WTC11 (cell line): Measurements from ENCODE around the gene HOXB8. TPM values are rescaled to one million over a fixed set of nuclear protein-coding genes. Genes with fewer than 3 reads are reported as not detected.
A peak's percentile ranks its signal among the peaks of the same experiment; 100 is the strongest.

Experiments used
- ATAC-seq: fragments of 200-7000 bp; cut with Tn5 transposase; 2 replicates; pipeline ENCODE4 v1.10.0; 2021; ENCODE audit warnings: mild to moderate bottlenecking, moderate library complexity
- CTCF ChIA-PET: fragments of 300-600 bp; sonication (Branson Sonifier 250); formaldehyde crosslinking; loops from one replicate; lab custom pipeline; 2021; ENCODE audit warnings: antibody characterized with exemption; lab: Charles Lee
- POLR2A ChIA-PET: fragments of 350-600 bp; sonication (Branson Sonifier 250); formaldehyde crosslinking; loops from one replicate; lab custom pipeline; 2021; ENCODE audit warnings: antibody characterized with exemption; lab: Charles Lee
- DNase-seq: peaks from one replicate; pipeline ENCODE4 v3.0.0; 2021; ENCODE audit warnings: low spot score
- H3K27ac Mint-ChIP-seq: 2 replicates; pipeline ENCODE4 v1.8.0; 2021; ENCODE audit warnings: mixed read lengths
- H3K27me3 Mint-ChIP-seq: 2 replicates; pipeline ENCODE4 v1.8.0; 2021; ENCODE audit warnings: low read depth, mild to moderate bottlenecking, moderate library complexity, mixed read lengths
- H3K36me3 Mint-ChIP-seq: 2 replicates; pipeline ENCODE4 v1.8.0; 2021; ENCODE audit warnings: mixed read lengths
- H3K4me1 Mint-ChIP-seq: 2 replicates; pipeline ENCODE4 v1.8.0; 2022; ENCODE audit warnings: mixed read lengths
- H3K4me3 Mint-ChIP-seq: 2 replicates; pipeline ENCODE4 v1.8.0; 2021; ENCODE audit warnings: mild to moderate bottlenecking, moderate library complexity, mixed read lengths
- H3K9me3 Mint-ChIP-seq: 2 replicates; pipeline ENCODE4 v1.8.0; 2021; ENCODE audit warnings: mixed read lengths
- AR ChIP-seq: fragments of 250-450 bp; sonication (Bioruptor Pico); IDR thresholded peaks from 2 replicates; pipeline ENCODE4 v1.9.0; 2021; ENCODE audit warnings: mild to moderate bottlenecking
- ATF3 ChIP-seq: sonication (generic); formaldehyde crosslinking; conservative IDR thresholded peaks from 2 replicates; pipeline ENCODE4 v1.8.1; 2022; ENCODE audit warnings: mild to moderate bottlenecking, missing genetic modification reagents
- CBFB ChIP-seq: sonication (generic); formaldehyde crosslinking; IDR thresholded peaks from 2 replicates; pipeline ENCODE4 v1.8.1; 2022; ENCODE audit warnings: mild to moderate bottlenecking, low read depth, missing genetic modification reagents
- E2F5 ChIP-seq: sonication (generic); formaldehyde crosslinking; IDR thresholded peaks from 2 replicates; pipeline ENCODE4 v1.8.1; 2022; ENCODE audit warnings: mild to moderate bottlenecking, moderate library complexity, missing genetic modification reagents
- FOXP1 ChIP-seq: sonication (generic); formaldehyde crosslinking; IDR thresholded peaks from 2 replicates; pipeline ENCODE4 v1.8.0; 2022; ENCODE audit warnings: missing genetic modification reagents, mild to moderate bottlenecking, moderate library complexity, borderline replicate concordance
- FOXP4 ChIP-seq: sonication (generic); formaldehyde crosslinking; IDR thresholded peaks from 2 replicates; pipeline ENCODE4 v1.8.0; 2022; ENCODE audit warnings: mild to moderate bottlenecking, missing genetic modification reagents
- GABPB1 ChIP-seq: sonication (generic); formaldehyde crosslinking; IDR thresholded peaks from 2 replicates; pipeline ENCODE4 v1.8.1; 2023; ENCODE audit warnings: mild to moderate bottlenecking, missing genetic modification reagents
- GRHL2 ChIP-seq: fragments of 250-450 bp; sonication (Bioruptor Pico); IDR thresholded peaks from 2 replicates; pipeline ENCODE4 v1.8.0; 2022; ENCODE audit warnings: mild to moderate bottlenecking, moderate library complexity; ENCODE audit not compliant: insufficient replicate concordance, severe bottlenecking
- HMGXB4 ChIP-seq: sonication (generic); formaldehyde crosslinking; IDR thresholded peaks from 2 replicates; pipeline ENCODE4 v1.8.1; 2023; ENCODE audit warnings: mild to moderate bottlenecking, moderate library complexity, missing genetic modification reagents
- MAX ChIP-seq: sonication (generic); formaldehyde crosslinking; IDR thresholded peaks from 2 replicates; pipeline ENCODE4 v1.8.0; 2022; ENCODE audit warnings: mild to moderate bottlenecking, missing genetic modification reagents
- OVOL2 ChIP-seq: fragments of 250-450 bp; sonication (Bioruptor Pico); IDR thresholded peaks from 2 replicates; pipeline ENCODE4 v1.9.0; 2021; ENCODE audit warnings: mild to moderate bottlenecking, borderline replicate concordance
- SP1 ChIP-seq: sonication (generic); formaldehyde crosslinking; conservative IDR thresholded peaks from 2 replicates; pipeline ENCODE4 v1.8.1; 2022; ENCODE audit warnings: missing genetic modification reagents
- ZNF232 ChIP-seq: sonication (generic); formaldehyde crosslinking; IDR thresholded peaks from 2 replicates; pipeline ENCODE4 v1.8.0; 2022; ENCODE audit warnings: mild to moderate bottlenecking, missing genetic modification reagents
- ZNF396 ChIP-seq: fragments of 250-450 bp; sonication (Bioruptor Pico); IDR thresholded peaks from 2 replicates; pipeline ENCODE4 v1.8.0; 2021; ENCODE audit warnings: mild to moderate bottlenecking, moderate library complexity, borderline replicate concordance
- ZNF423 ChIP-seq: fragments of 250-450 bp; sonication (Bioruptor Pico); IDR thresholded peaks from 2 replicates; pipeline ENCODE4 v2.1.2; 2022; ENCODE audit warnings: mild to moderate bottlenecking, moderate library complexity
- ZNF425 ChIP-seq: fragments of 250-450 bp; sonication (Bioruptor Pico); conservative IDR thresholded peaks from 2 replicates; pipeline ENCODE4 v1.9.0; 2021; ENCODE audit warnings: mild to moderate bottlenecking
- ZNF512 ChIP-seq: sonication (generic); formaldehyde crosslinking; IDR thresholded peaks from 2 replicates; pipeline ENCODE4 v1.8.1; 2022; ENCODE audit warnings: missing genetic modification reagents, borderline replicate concordance
- total RNA-seq: library from RNA; stranded (reverse); gene quantifications from 3 replicates; pipeline ENCODE4 v1.2.3, GENCODE V29; 2021

HOXB8 gene
- total RNA-seq, 1 experiment from 2014 or later: not detected

GRCh38 chr17:48577330-48577945 lies 37.7 kb downstream of the HOXB8 start:
- DNase-seq: no peak
- CTCF ChIA-PET: interaction anchor here (1.0 to 1.3 kb wide), 2 partner anchors 36 to 59 kb away, joined by 4 read pairs; no protein-coding TSS in a partner anchor
- no peaks in the 10 kb centered on the region for H3K9me3 Mint-ChIP-seq
- TF ChIP-seq SP1 (CRISPR knock-in tag) (no peak), CBFB (CRISPR knock-in tag) (no peak), OVOL2 (CRISPR knock-in tag) (no peak), ZNF512 (CRISPR knock-in tag) (no peak), AR (no peak), ZNF396 (CRISPR knock-in tag) (no peak), MAX (no peak), FOXP1 (CRISPR knock-in tag) (no peak), ZNF425 (CRISPR knock-in tag) (no peak), FOXP4 (no peak), GRHL2 (CRISPR knock-in tag) (no peak), ATF3 (CRISPR knock-in tag) (no peak), ZNF232 (CRISPR knock-in tag) (no peak), E2F5 (CRISPR knock-in tag) (no peak), HMGXB4 (no peak), ZNF423 (no peak), GABPB1 (CRISPR knock-in tag) (no peak)
- TF ChIP-seq, all 79 proteins: peak for 0
- POLR2A ChIA-PET: no interaction called here
- Mint-ChIP-seq H3K4me3 (peak overlapping the region; percentile 48), H3K27me3 (peaks cover 45% of the 10 kb centered on the region; the same call in 1 of the 2 replicates), H3K36me3 (no peaks in the 10 kb centered on the region), H3K27ac (no peak overlapping the region), H3K4me1 (peaks cover 43% of the 10 kb centered on the region)
- no peak for ATAC-seq
